Uterus (tissue), 4 donors: ENCODE measurements around the gene MRPS34. TPM values are rescaled to one million over a fixed set of nuclear protein-coding genes. Genes with fewer than 3 reads are reported as not detected.

Source experiments
- DNase-seq, 2 donors: peaks; one replicate each; pipeline ENCODE4 v3.0.0-alpha.2; 2019 to 2020
- H3K27ac ChIP-seq, 2 donors: fragments of 200-600 bp; sonication (generic); 1 replicate in 1 of 2; 2 replicates in 1 of 2; pipeline ENCODE4 v1.5.1; 2016 to 2018
- H3K27me3 ChIP-seq, 2 donors: fragments of 200-600 bp; sonication (generic); one replicate each; pipeline ENCODE4 v1.5.1; 2018 to 2019; ENCODE audit warnings: control low read depth in 1 of 2
- H3K36me3 ChIP-seq, 2 donors: fragments of 200-600 bp; sonication (generic); one replicate each; pipeline ENCODE4 v1.5.1; 2019; ENCODE audit warnings: control low read depth in 1 of 2
- H3K4me1 ChIP-seq, 2 donors: fragments of 200-600 bp; sonication (generic); one replicate each; pipeline ENCODE4 v1.5.1; 2018 to 2019; ENCODE audit warnings: control low read depth in 1 of 2
- H3K4me3 ChIP-seq, 2 donors: fragments of 200-600 bp; sonication (generic); 1 replicate in 1 of 2; 2 replicates in 1 of 2; pipeline ENCODE4 v1.5.1; 2018 to 2019; ENCODE audit warnings: mild to moderate bottlenecking in 1 of 2
- H3K9me3 ChIP-seq, 2 donors: fragments of 200-600 bp; sonication (generic); one replicate each; pipeline ENCODE4 v1.5.1; 2019; ENCODE audit warnings: control low read depth in 1 of 2
- CTCF ChIP-seq, 4 experiments: fragments of 200-600 bp in 2 of 4; fragments of 450-650 bp in 2 of 4; sonication (generic) in 2 of 4; IDR thresholded peaks; one replicate each; pipeline ENCODE4 v1.5.1; 2016 to 2019; ENCODE audit warnings: antibody characterized with exemption in 4 of 4, mild to moderate bottlenecking in 2 of 4, moderate library complexity in 1 of 4
- POLR2A ChIP-seq, 2 donors: fragments of 450-650 bp; IDR thresholded peaks; one replicate each; pipeline ENCODE4 v1.6.1; 2016; ENCODE audit warnings: antibody characterized with exemption in 2 of 2, mild to moderate bottlenecking in 1 of 2, moderate library complexity in 1 of 2
- intact Hi-C: fragments of 100-400 bp; cut with DNase I; formaldehyde crosslinking; loops from one replicate; pipeline ENCODE4 v1.15.1; 2023; ENCODE audit warnings: low total_unique reads
- total RNA-seq, 4 donors: library from RNA; depleted of rRNA in 3 of 4; stranded (reverse); fragments of >200 nt in 3 of 4; gene quantifications; one replicate each; pipeline versions ENCODE4 v1.1.0 to v1.2.4, GENCODE V29; 2014 to 2023
- donor health status: DM: yes; HTN: yes; CAD: no.

MRPS34 gene
- total RNA-seq, 4 donors from 2014 or later, result 37.3 to 158 (median 52.5) TPM

GRCh38 chr16:1757714-1758461 lies 15.0 kb downstream of the MRPS34 start:
- H3K9me3 ChIP-seq, result no peaks in the 10 kb centered on the region
- H3K4me1 ChIP-seq, result no peaks in the 10 kb centered on the region
- no peaks in the 10 kb centered on the region for H3K27me3 ChIP-seq
- DNase-seq, result no peak
- H3K4me3 ChIP-seq, result no peak overlapping the region
- H3K36me3 ChIP-seq, result no peaks in the 10 kb centered on the region
- H3K27ac ChIP-seq, result no peak overlapping the region
- intact Hi-C loops, result no loop called here
- TF ChIP-seq POLR2A (IDR thresholded peaks at IDR 0.05), result no peak
- TF ChIP-seq CTCF (IDR thresholded peaks at IDR 0.05), result no peak

DNA sequence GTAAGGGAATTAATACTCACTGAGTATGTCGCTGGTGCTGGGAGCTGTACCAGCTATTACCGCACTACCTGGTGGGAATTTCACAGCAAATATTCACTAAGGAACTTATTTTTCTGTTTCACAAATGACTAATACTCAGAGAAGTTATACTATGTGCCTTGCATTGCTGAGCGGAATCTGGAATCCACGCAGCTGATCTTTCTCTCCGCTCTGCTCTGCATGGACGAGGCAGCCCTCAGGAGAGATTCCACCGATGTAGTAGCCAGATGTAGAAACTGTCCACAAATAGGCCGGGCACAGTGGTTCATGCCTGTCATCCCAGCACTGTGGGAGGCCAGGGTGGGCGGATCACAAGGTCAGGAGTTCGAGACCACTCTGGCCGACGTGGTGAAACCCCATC lies 18.7 kb downstream of the MRPS34 start:
- intact Hi-C loops, result no loop called here
- no peak for DNase-seq
- H3K27ac ChIP-seq, result no peak overlapping the region
- no peak overlapping the region for H3K4me3 ChIP-seq
- H3K36me3 ChIP-seq, result no peaks in the 10 kb centered on the region
- no peaks in the 10 kb centered on the region for H3K4me1 ChIP-seq
- TF ChIP-seq POLR2A (IDR thresholded peaks at IDR 0.05) (no peak), CTCF (IDR thresholded peaks at IDR 0.05) (no peak)
- H3K27me3 ChIP-seq, result no peaks in the 10 kb centered on the region
- H3K9me3 ChIP-seq, result no peaks in the 10 kb centered on the region

- H3K27me3 ChIP-seq, result no peaks in the 10 kb centered on the region
- TF ChIP-seq POLR2A (IDR thresholded peaks at IDR 0.05), result no peak
- TF ChIP-seq CTCF (IDR thresholded peaks at IDR 0.05), result no peak
- no peaks in the 10 kb centered on the region for H3K36me3 ChIP-seq
Observed at GRCh38 chr16:1752853-1753252, 20.1 kb downstream of the MRPS34 start.

DNA sequence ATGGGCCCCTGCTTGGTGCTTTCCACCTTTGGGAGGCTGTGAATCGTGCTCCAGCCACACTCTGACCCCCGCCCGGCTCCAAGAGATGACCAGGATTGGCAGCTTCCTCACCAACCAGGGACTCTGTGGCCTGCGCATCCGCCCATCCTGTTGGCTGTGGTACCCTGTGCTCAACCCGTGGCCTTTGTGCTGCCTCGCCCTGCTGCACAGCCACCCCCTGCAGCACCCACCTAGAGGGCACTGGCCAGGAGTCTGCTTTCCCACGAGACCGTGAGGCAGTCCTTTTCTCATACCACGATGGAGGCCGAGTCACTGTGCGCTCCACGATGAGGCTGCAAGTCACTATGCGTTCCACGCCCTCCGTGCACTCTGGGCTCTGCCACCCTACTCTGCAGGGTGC lies 21.0 kb downstream of the MRPS34 start:
- Histone ChIP-seq H3K27ac (no peak overlapping the region), H3K27me3 (no peaks in the 10 kb centered on the region), H3K9me3 (no peaks in the 10 kb centered on the region), H3K36me3 (no peaks in the 10 kb centered on the region), H3K4me3 (no peak overlapping the region), H3K4me1 (no peaks in the 10 kb centered on the region)
- TF ChIP-seq CTCF (IDR thresholded peaks at IDR 0.05), result no peak
- no peak for TF ChIP-seq POLR2A (IDR thresholded peaks at IDR 0.05)
- no peak for DNase-seq
- intact Hi-C loops, result no loop called here

More at GRCh38 chr16:1752853-1753252, 20.1 kb downstream of the MRPS34 start:
- H3K9me3 ChIP-seq, result no peaks in the 10 kb centered on the region
- no peaks in the 10 kb centered on the region for H3K4me1 ChIP-seq
- DNase-seq, result no peak
- H3K27ac ChIP-seq, result no peak overlapping the region
- intact Hi-C loops, result no loop called here
- H3K4me3 ChIP-seq, result no peak overlapping the region

- Histone ChIP-seq H3K27me3 (no peaks in the 10 kb centered on the region), H3K4me1 (no peaks in the 10 kb centered on the region), H3K27ac (no peak overlapping the region), H3K9me3 (no peaks in the 10 kb centered on the region), H3K36me3 (no peaks in the 10 kb centered on the region), H3K4me3 (no peak overlapping the region)
- DNase-seq, result no peak
- TF ChIP-seq CTCF (IDR thresholded peaks at IDR 0.05) (no peak), POLR2A (IDR thresholded peaks at IDR 0.05) (no peak)
- intact Hi-C loops, result no loop called here
Observed at GRCh38 chr16:1749152-1750117, 23.5 kb downstream of the MRPS34 start.
